ENCODE data around the gene GPD2.

GRCh38 chr2:156437272-156437930 is 1.2 kb downstream of the GPD2 start:
- TF ChIP-seq CTCF (IDR thresholded peaks at IDR 0.05) (no peak), EZH2 (IDR thresholded peaks at IDR 0.05; ENCODE audit: borderline replicate concordance, insufficient read depth, low read depth, low read length, poor library complexity, severe bottlenecking) (no peak)
